ENCODE measurements around the gene PSMF1. TPM values are rescaled to one million over a fixed set of nuclear protein-coding genes. Genes with fewer than 3 reads are reported as not detected.

PSMF1 gene
- total and polyA plus RNA-seq, 9 of the 15 experiments (the other 6 are each of a cell fraction or from before 2014, with no cell fraction given) = 8.5 to 192 (median 33.2) TPM

GRCh38 chr20:1150218-1150617, 31.8 kb downstream of the PSMF1 start (continued):
- no peak for TF ChIP-seq E2F8 (IDR thresholded peaks at IDR 0.05; ENCODE audit: low read depth, partially characterized antibody)

GRCh38 chr20:1150968-1151367, 32.6 kb downstream of the PSMF1 start:
- no peaks in the 10 kb centered on the region for H4K20me1 ChIP-seq (replicated peaks; ENCODE audit: control insufficient read depth, insufficient read depth, low read length)
- H3K79me2 ChIP-seq (ENCODE audit: control insufficient read depth, insufficient read depth, low read length) = no peaks in the 10 kb centered on the region; the same call in 2 of the 3 replicates
- no peaks in the 10 kb centered on the region for H3K9me3 ChIP-seq (replicated peaks; ENCODE audit: control insufficient read depth, insufficient read depth, low read depth, low read length)
- intact Hi-C loops (cut with micrococcal nuclease) (no loop called here), in situ Hi-C loops (cut with MboI) (no loop called here)
- H3K9ac ChIP-seq (ENCODE audit: insufficient read depth in 1 of 2, low read depth in 2 of 2, low read length in 2 of 2) = no peak overlapping the region
- FAIRE-seq = no peak
- POLR2A ChIA-PET = no interaction called here
- no peaks in the 10 kb centered on the region for H3K27me3 ChIP-seq (ENCODE audit: control insufficient read depth in 2 of 2, insufficient read depth in 2 of 2, low read length in 2 of 2)
- H2AFZ ChIP-seq (ENCODE audit: low read depth, low read length) = no peak overlapping the region
- no peak for ATAC-seq
- H3K4me1 ChIP-seq (replicated peaks in 1 of 2; ENCODE audit: control insufficient read depth in 2 of 2, insufficient read depth in 2 of 2, low read length in 2 of 2) = no peaks in the 10 kb centered on the region
- CTCF ChIA-PET (ENCODE audit: low intra/inter-chr PET ratio) = interaction anchor here (0.6 kb wide), 1 partner anchor 110 kb away, joined by 4 read pairs; no protein-coding TSS in a partner anchor
- H3K4me3 ChIP-seq = no peak overlapping the region
- H3K9me1 ChIP-seq (ENCODE audit: control insufficient read depth, insufficient read depth, low read length) = no peaks in the 10 kb centered on the region
- peaks cover 64% of the 10 kb centered on the region for H3K36me3 ChIP-seq (ENCODE audit: control insufficient read depth, insufficient read depth, low read length)
- BruUV-seq (replicated peaks) = no TSS peak
- no peak overlapping the region for H3K4me2 ChIP-seq (ENCODE audit: insufficient read depth, low read length)
- WGBS (ENCODE audit: insufficient coverage, low coverage, missing lambda C conversion rate) = 90% methylated on average over 1 of the region's 1 CpG
- no peak for DNase-seq (ENCODE audit: extremely low read depth in 1 of 4, low spot score in 3 of 4)
- no peak overlapping the region for H3K27ac ChIP-seq (ENCODE audit: extremely low read depth, low read depth, low read length)
- TF ChIP-seq GATAD2A (IDR thresholded peaks at IDR 0.05) = no peak
- TF ChIP-seq ZNF121 (CRISPR knock-in tag; conservative IDR thresholded peaks at IDR 0.05) = no peak
- no peak for TF ChIP-seq ATF6 (CRISPR knock-in tag; IDR thresholded peaks at IDR 0.05)
- no peak for TF ChIP-seq TOE1 (IDR thresholded peaks at IDR 0.05; ENCODE audit: borderline replicate concordance)
- no peak for TF ChIP-seq TOE1 (CRISPR knock-in tag; IDR thresholded peaks at IDR 0.05; ENCODE audit: borderline replicate concordance, low read depth)
- no peak for TF ChIP-seq ARHGAP35 (IDR thresholded peaks at IDR 0.05; ENCODE audit: partially characterized antibody)
- no peak for TF ChIP-seq ZBTB9 (CRISPR knock-in tag; IDR thresholded peaks at IDR 0.05)
- TF ChIP-seq CTBP1 (IDR thresholded peaks at IDR 0.05; ENCODE audit: borderline replicate concordance) = no peak
- TF ChIP-seq SMAD3 (CRISPR knock-in tag; conservative IDR thresholded peaks at IDR 0.05) = no peak
- TF ChIP-seq ERF (CRISPR knock-in tag; IDR thresholded peaks at IDR 0.05) = no peak
- TF ChIP-seq ZNF431 (CRISPR knock-in tag; IDR thresholded peaks at IDR 0.05) = no peak
- TF ChIP-seq SNAPC5 (CRISPR knock-in tag; IDR thresholded peaks at IDR 0.05) = no peak
